CD4-positive, alpha-beta T cell treated with Interferon alpha-2 for 1 hour (primary cell): Measurements from ENCODE around the gene DCTN4.

Experiments used
- DNase-seq, 2 donors: peaks; one replicate each; pipeline ENCODE4 v3.0.0-alpha.2; 2020 to 2022

The DCTN4 gene

DNA sequence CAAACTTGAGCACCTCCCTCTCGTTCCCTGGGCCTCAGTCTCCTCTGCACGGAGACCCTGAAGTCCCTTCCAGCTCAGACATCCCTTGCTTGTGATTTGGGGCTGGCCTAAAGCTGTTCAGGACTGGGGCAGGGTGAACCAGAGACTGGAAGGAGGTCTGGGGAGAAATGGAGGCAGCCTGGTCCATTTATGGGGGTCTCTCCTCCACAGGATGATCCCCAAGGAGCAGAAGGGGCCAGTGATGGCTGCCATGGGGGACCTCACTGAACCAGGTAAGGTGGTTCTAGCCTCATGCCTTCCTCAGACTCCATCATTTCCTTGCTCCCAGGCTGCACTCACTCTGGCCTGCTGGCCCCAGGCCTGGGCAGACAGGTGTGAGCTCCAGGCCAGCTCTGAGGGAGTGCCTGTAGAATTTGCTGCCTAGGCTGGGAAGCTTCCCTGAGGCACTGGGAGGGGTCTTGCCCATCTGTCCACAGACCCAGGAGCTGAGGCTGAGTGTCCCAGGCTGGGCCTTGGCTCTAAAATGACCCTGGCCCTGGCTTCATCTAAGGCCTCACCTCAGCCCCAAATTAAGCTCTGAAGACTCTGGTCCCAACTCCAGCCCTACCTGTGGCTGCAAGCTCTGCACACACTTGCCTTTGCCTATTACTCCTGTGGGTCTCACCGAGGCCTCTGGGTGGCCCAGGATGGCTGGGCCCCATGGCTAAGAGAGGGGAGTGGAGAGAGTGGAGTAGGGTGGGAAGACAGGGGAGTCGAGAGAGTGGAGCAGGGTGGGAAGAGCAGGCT, 95.9 kb downstream of the DCTN4 start:
- DNase-seq, result no peak

DNA sequence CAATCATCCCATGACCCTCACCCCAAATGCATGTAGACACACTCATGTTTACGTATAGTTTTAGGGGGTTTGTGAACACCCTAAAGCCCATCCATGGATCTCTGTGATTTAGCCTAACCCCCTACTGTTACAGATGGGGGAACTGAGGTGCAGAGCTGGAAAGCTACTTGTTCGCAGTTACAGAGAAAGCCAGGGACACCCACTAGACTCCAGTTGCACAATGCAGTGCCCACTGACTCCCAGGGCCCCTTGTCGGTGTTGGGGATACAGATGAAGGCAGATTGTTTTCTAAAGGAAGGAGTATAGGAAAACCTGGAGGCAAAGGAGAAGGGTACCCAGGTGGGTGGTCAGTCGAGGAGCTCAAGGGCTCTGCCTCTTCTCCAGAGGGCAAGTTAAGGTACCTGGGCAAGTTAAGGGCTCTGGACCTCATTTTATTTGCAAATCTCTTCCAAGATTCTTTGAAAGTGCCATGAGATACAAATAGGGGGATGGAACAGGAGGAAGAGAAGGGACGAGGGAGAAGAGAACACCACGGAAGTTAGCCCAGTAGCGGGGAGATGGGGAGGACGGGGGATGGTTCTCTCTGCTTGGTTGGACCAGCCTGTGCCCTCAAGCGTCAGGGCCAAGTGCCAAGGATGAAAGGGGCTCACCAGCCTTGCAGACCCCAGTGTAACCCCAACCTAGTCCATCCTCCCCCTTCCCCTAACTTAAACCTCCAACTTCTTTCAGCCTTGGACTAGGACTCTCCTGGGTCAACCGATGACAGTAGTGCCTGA, 96.8 kb downstream of the DCTN4 start:
- DNase-seq, result no peak

DNA sequence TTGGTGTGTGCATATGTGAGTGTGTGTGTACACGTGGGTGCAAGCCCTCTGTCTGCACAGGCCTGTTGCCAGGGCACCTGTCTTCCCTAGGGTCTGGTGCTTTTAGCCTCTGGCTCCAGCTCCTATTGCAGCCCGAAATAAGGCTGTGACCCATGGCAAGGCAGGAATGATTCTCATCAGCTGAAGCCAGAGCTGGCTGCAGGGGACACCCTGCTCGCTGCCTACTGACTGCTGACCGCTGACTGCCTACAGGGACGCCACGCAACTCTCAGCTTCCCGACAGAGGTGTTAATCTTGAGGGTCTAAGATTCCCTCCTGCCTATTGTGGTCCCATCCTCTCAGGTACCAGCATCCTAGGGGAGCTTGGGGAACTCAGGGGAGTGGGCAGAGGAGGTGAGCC, 97.7 kb downstream of the DCTN4 start, which contains the start of gene MYOZ3:
TSS of gene MYOZ3 (plus strand) at position 166 of the 400 bp plus-strand sequence. CDS start 1,691 bp downstream, outside the sequence.
- DNase-seq, result no peak

DNA sequence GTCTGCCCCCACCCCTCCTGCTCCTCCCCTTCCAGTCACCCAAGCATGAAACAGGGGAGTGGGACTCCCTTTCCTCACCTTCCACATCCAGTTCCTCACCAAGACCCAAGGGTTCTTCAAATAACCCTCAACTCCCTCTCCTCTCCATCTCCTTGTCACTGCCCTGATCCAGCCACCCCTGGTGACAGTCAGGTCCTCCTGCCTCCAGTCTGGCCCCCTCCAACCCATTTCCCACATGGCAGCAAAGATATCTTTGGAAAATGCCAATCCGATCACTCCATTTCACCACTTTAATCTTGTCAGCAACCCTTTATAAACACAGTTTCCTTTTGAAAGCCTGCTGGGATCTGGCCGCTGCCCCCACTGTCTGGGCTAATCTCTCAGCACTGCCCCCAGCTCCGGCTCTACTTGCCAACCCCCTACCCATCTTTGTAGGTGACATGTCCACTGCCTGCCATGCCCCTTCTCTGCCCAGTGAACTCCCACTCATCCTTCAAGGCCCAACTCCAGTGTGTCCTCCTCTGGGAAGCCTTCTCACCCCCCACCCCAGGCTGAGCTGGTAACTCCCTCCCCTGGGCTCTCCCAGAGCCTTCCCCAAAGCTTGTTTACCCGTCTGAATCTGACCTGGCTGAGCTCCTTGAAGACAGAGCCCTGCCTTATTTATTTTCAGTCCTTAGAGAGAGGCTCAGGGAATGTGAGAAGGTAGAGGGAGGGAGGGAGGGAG, 98.5 kb downstream of the DCTN4 start:
- no peak for DNase-seq

GRCh38 chr5:150659360-150660107, 99.3 kb downstream of the DCTN4 start:
- no peak for DNase-seq

- no peak for DNase-seq
Observed at GRCh38 chr5:150658699-150659265, 100.0 kb downstream of the DCTN4 start.
